ENCODE results near the gene NR6A1.

DNA sequence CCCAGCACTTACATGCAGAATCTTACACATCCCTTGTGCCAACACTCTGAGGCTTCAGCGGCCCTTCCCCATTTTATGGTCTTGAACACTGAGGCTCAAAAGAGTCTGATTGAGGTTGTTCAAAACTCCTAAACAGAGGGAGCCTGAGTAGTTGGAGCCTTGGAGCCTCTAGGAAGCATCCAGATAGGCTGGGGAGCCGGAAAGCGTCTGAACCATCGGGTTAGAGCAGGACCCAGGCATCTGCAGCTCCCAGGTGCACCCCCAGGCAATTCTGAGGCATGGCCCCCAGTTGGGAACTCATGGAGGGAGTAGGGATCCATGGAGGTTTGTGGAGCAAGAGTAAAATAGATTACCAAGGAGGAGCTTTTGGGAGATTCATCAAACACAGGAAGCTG is 9.6 kb upstream of the NR6A1 start:
- no peak for TF ChIP-seq YY1 (IDR thresholded peaks at IDR 0.05; ENCODE audit: insufficient read depth, insufficient read length)
- no peak for TF ChIP-seq ZNF274 (IDR thresholded peaks at IDR 0.05; ENCODE audit: low read depth, low read length)
